IgD-negative memory B cell (primary cell): ENCODE results near the gene FBXO30. TPM values are rescaled to one million over a fixed set of nuclear protein-coding genes. Genes with fewer than 3 reads are reported as not detected.

ENCODE experiments used
- H3K27ac Mint-ChIP-seq, 3 donors: one replicate each; pipeline ENCODE4 v1.8.0; 2020 to 2022; ENCODE audit warnings: mild to moderate bottlenecking in 3 of 3, mixed read lengths in 3 of 3, moderate library complexity in 1 of 3
- H3K27me3 Mint-ChIP-seq: one replicate; pipeline ENCODE4 v1.8.0; 2021; ENCODE audit warnings: mixed read lengths
- H3K36me3 Mint-ChIP-seq: one replicate; pipeline ENCODE4 v1.8.0; 2020; ENCODE audit warnings: mild to moderate bottlenecking, mixed read lengths
- H3K4me1 Mint-ChIP-seq, 3 donors: one replicate each; pipeline ENCODE4 v1.8.0; 2020 to 2022; ENCODE audit warnings: mixed read lengths in 3 of 3, mild to moderate bottlenecking in 1 of 3
- H3K4me3 Mint-ChIP-seq, 4 donors: one replicate each; pipeline ENCODE4 v1.8.0; 2020 to 2022; ENCODE audit warnings: mild to moderate bottlenecking in 4 of 4, mixed read lengths in 4 of 4, moderate library complexity in 3 of 4
- H3K9me3 Mint-ChIP-seq, 3 donors: one replicate each; pipeline ENCODE4 v1.8.0; 2020 to 2021; ENCODE audit warnings: mixed read lengths in 3 of 3, mild to moderate bottlenecking in 1 of 3
- polyA plus RNA-seq: library from polyadenylated mRNA; unstranded; fragments of 300-500 nt; fragmentation: Illumina TruSeq; gene quantifications from one replicate; pipeline ENCODE4 v1.2.3, GENCODE V29; 2021

FBXO30 gene
- polyA plus RNA-seq, 1 donor from 2014 or later, result 0.73 TPM

DNA sequence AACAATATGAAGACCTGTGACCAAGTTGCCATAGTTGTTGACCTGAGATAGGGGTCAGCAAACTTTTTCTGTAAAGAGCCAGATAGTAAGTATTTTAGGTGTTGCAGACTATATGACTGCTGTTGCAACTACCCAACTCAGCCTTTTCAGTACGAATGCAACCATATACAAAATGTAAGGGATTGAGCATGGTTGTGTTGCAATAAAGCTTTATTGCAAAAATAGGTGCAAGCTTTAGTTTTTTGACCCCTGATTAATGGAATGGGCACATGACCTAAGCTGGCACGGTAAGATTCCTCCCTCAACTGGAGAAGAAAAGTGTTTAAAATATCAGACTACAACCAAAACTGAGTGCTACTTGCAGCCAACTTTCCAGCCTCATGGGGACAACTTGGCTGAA, 62.0 kb downstream of the FBXO30 start:
- H3K4me3 Mint-ChIP-seq, result no peak overlapping the region
- H3K36me3 Mint-ChIP-seq, result no peaks in the 10 kb centered on the region
- no peaks in the 10 kb centered on the region for H3K4me1 Mint-ChIP-seq
- no peak overlapping the region for H3K27ac Mint-ChIP-seq
- H3K27me3 Mint-ChIP-seq, result no peaks in the 10 kb centered on the region
- no peaks in the 10 kb centered on the region for H3K9me3 Mint-ChIP-seq

DNA sequence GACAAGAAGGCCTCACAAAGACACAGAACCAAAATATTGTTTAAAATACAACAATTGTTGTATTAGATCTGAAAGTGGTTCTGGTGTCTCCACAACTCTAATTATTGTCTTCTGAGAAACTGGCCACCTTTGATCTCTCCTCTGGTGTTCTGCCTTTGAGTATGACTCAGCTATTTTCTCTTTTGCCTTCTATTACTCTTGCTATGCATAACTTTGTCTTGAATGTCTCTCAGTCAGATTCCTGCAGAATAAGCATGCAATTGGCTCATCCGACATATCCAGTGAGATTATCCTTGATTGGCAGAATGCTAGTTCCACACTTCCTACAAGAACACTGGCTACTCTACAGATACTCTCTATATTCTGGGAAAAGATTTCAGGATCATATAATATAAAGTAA, 65.0 kb downstream of the FBXO30 start:
- H3K9me3 Mint-ChIP-seq, result no peaks in the 10 kb centered on the region
- no peaks in the 10 kb centered on the region for H3K4me1 Mint-ChIP-seq
- no peaks in the 10 kb centered on the region for H3K36me3 Mint-ChIP-seq
- H3K4me3 Mint-ChIP-seq, result no peak overlapping the region
- no peak overlapping the region for H3K27ac Mint-ChIP-seq
- peaks cover 2% of the 10 kb centered on the region for H3K27me3 Mint-ChIP-seq

DNA sequence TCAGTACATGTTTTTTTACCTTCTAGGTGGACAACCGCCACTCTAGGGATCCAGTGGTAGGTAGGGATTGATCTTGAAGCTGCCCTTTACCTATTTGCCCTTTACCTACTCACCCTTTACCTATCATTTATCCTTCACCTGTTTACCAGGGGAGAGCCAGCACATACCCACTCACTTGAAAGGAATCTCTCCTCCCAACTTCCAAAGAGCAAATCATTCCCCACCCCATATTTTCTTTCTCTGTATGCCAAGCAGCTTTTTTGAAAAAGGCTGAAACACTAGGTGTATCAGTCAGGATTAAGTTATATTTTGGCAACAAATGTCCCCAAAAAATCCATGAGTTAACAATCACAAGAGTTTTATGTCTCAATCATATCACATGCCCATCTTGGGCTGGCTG, 68.7 kb downstream of the FBXO30 start:
- no peaks in the 10 kb centered on the region for H3K9me3 Mint-ChIP-seq
- H3K27ac Mint-ChIP-seq, result no peak overlapping the region
- H3K36me3 Mint-ChIP-seq, result no peaks in the 10 kb centered on the region
- peaks cover 2% of the 10 kb centered on the region for H3K27me3 Mint-ChIP-seq
- H3K4me3 Mint-ChIP-seq, result no peak overlapping the region
- H3K4me1 Mint-ChIP-seq, result no peaks in the 10 kb centered on the region

GRCh38 chr6:145744619-145745018, 70.0 kb downstream of the FBXO30 start:
- no peak overlapping the region for H3K27ac Mint-ChIP-seq
- no peaks in the 10 kb centered on the region for H3K4me1 Mint-ChIP-seq
- no peak overlapping the region for H3K4me3 Mint-ChIP-seq
- H3K27me3 Mint-ChIP-seq, result peaks cover 2% of the 10 kb centered on the region
- no peaks in the 10 kb centered on the region for H3K36me3 Mint-ChIP-seq
- peaks cover 0 to 3% (median 3%) of the 10 kb centered on the region in 3 donors for H3K9me3 Mint-ChIP-seq

Other genes with a start within 250 kb of the FBXO30 start
- 7.0 TPM for gene EPM2A, start 79.3 kb downstream of the FBXO30 start, polyA plus RNA-seq
- 10.8 TPM for gene SHPRH, start 149.6 kb upstream of the FBXO30 start, polyA plus RNA-seq
- not detected for gene GRM1, start 214.3 kb upstream of the FBXO30 start, polyA plus RNA-seq